Activated CD4-positive, alpha-beta T cell treated with anti-CD3 and anti-CD28 coated beads, Interleukin-2, amount 10 ng/mL, durations not matched to agents 7 days and 5 days (primary cell): Measurements from ENCODE around the gene TNRC18. TPM values are rescaled to one million over a fixed set of nuclear protein-coding genes. Genes with fewer than 3 reads are reported as not detected.
"Not testable (repeated sequence)": the region's sequence is repeated elsewhere in the genome, so short reads cannot be mapped to it uniquely, and the experiment has no call there.

Source experiments
- CTCF ChIA-PET: fragments of 350-600 bp; sonication (Branson Sonifier 250); formaldehyde crosslinking; loops from one replicate; lab custom pipeline; 2021; ENCODE audit warnings: antibody characterized with exemption; lab: Charles Lee
- POLR2A ChIA-PET: fragments of 350-600 bp; sonication (Branson Sonifier 250); formaldehyde crosslinking; loops from one replicate; lab custom pipeline; 2021; ENCODE audit warnings: antibody characterized with exemption; lab: Charles Lee
- DNase-seq: peaks from one replicate; pipeline ENCODE4 v3.0.0-alpha.2; 2020
- H3K27ac Mint-ChIP-seq: one replicate; pipeline ENCODE4 v1.8.0; 2021; ENCODE audit warnings: mild to moderate bottlenecking, moderate library complexity, mixed read lengths
- H3K27me3 Mint-ChIP-seq: one replicate; pipeline ENCODE4 v1.8.0; 2021; ENCODE audit warnings: mixed read lengths
- H3K36me3 Mint-ChIP-seq: one replicate; pipeline ENCODE4 v1.8.0; 2021; ENCODE audit warnings: low read depth, mixed read lengths
- H3K4me1 Mint-ChIP-seq: one replicate; pipeline ENCODE4 v1.8.0; 2021; ENCODE audit warnings: mixed read lengths
- H3K4me3 Mint-ChIP-seq: one replicate; pipeline ENCODE4 v1.8.0; 2021; ENCODE audit warnings: mild to moderate bottlenecking, moderate library complexity, mixed read lengths
- H3K9me3 Mint-ChIP-seq: one replicate; pipeline ENCODE4 v1.8.0; 2021; ENCODE audit warnings: mixed read lengths
- total RNA-seq, 2 experiments: library from RNA; stranded (reverse); gene quantifications; one replicate each; pipeline ENCODE4 v1.2.3, GENCODE V29; 2021

TNRC18 gene
- total RNA-seq, result 10 to 100 TPM; 45.8 to 53.9 TPM

GRCh38 chr7:5423306-5423975, at the start of gene TNRC18:
Gene TNRC18 (minus strand): TSS chr7:5423834. CDS start chr7:5421246, 2,588 bp downstream.
- Mint-ChIP-seq H3K27ac (peak within 1 kb of the TSS; percentile 68), H3K4me3 (peak within 1 kb of the TSS; percentile 66), H3K4me1 (peaks cover 32% of the 10 kb centered on the region), H3K36me3 (no peaks in the 10 kb centered on the region), H3K9me3 (no peaks in the 10 kb centered on the region), H3K27me3 (peaks cover 70% of the 10 kb centered on the region)
- ChIA-PET POLR2A (no interaction called here), CTCF (interaction anchor here (1.3 kb wide), 1 partner anchor 11 kb away, joined by 3 read pairs; no protein-coding TSS in a partner anchor)
- DNase-seq, result no peak

GRCh38 chr7:5472432-5473315, 49.0 kb upstream of the TNRC18 start:
- no peak overlapping the region for H3K4me3 Mint-ChIP-seq
- H3K27me3 Mint-ChIP-seq, result no peaks in the 10 kb centered on the region
- H3K9me3 Mint-ChIP-seq, result no peaks in the 10 kb centered on the region
- peaks cover 6% of the 10 kb centered on the region for H3K4me1 Mint-ChIP-seq
- CTCF ChIA-PET, result no interaction called here
- no peaks in the 10 kb centered on the region for H3K36me3 Mint-ChIP-seq
- DNase-seq, result no peak
- POLR2A ChIA-PET, result no interaction called here
- no peak overlapping the region for H3K27ac Mint-ChIP-seq

GRCh38 chr7:5471623-5472022, 48.0 kb upstream of the TNRC18 start:
- H3K4me3 Mint-ChIP-seq, POLR2A ChIA-PET, H3K9me3 Mint-ChIP-seq, H3K4me1 Mint-ChIP-seq, H3K36me3 Mint-ChIP-seq, DNase-seq, H3K27ac Mint-ChIP-seq, H3K27me3 Mint-ChIP-seq: not testable (repeated sequence)
- CTCF ChIA-PET, result interaction anchor here (0.6 kb wide), 1 partner anchor 232 kb away, joined by 3 read pairs; no protein-coding TSS in a partner anchor

- no peak for DNase-seq
Measured at GRCh38 chr7:5470816-5471215, 47.2 kb upstream of the TNRC18 start.

GRCh38 chr7:5470167-5470532, 46.5 kb upstream of the TNRC18 start:
- H3K4me3 Mint-ChIP-seq, result no peak overlapping the region
- no peaks in the 10 kb centered on the region for H3K4me1 Mint-ChIP-seq
- H3K36me3 Mint-ChIP-seq, result no peaks in the 10 kb centered on the region
- no peaks in the 10 kb centered on the region for H3K9me3 Mint-ChIP-seq
- H3K27me3 Mint-ChIP-seq, result no peaks in the 10 kb centered on the region
- CTCF ChIA-PET, result interaction anchor here (0.6 kb wide), 1 partner anchor 385 kb away, joined by 3 read pairs; no protein-coding TSS in a partner anchor
- no peak for DNase-seq
- H3K27ac Mint-ChIP-seq, result no peak overlapping the region
- POLR2A ChIA-PET, result no interaction called here

More at GRCh38 chr7:5470816-5471215, 47.2 kb upstream of the TNRC18 start:
- no peaks in the 10 kb centered on the region for H3K36me3 Mint-ChIP-seq
- no peak overlapping the region for H3K4me3 Mint-ChIP-seq
- no peak overlapping the region for H3K27ac Mint-ChIP-seq
- POLR2A ChIA-PET, result no interaction called here
- no peaks in the 10 kb centered on the region for H3K4me1 Mint-ChIP-seq
- no peaks in the 10 kb centered on the region for H3K27me3 Mint-ChIP-seq
- CTCF ChIA-PET, result no interaction called here
- no peaks in the 10 kb centered on the region for H3K9me3 Mint-ChIP-seq

GRCh38 chr7:5469375-5470166, 45.9 kb upstream of the TNRC18 start:
- Mint-ChIP-seq H3K27ac (no peak overlapping the region), H3K4me1 (no peaks in the 10 kb centered on the region), H3K4me3 (no peak overlapping the region), H3K36me3 (no peaks in the 10 kb centered on the region), H3K27me3 (no peaks in the 10 kb centered on the region), H3K9me3 (no peaks in the 10 kb centered on the region)
- DNase-seq, result no peak
- ChIA-PET CTCF (interaction anchor here (0.6 kb wide), 1 partner anchor 384 kb away, joined by 3 read pairs; no protein-coding TSS in a partner anchor), POLR2A (no interaction called here)

GRCh38 chr7:5467645-5468044, 44.0 kb upstream of the TNRC18 start:
- Mint-ChIP-seq H3K36me3 (no peaks in the 10 kb centered on the region), H3K4me3 (no peak overlapping the region), H3K27ac (no peak overlapping the region), H3K4me1 (peaks cover 4% of the 10 kb centered on the region), H3K9me3 (no peaks in the 10 kb centered on the region), H3K27me3 (no peaks in the 10 kb centered on the region)
- no peak for DNase-seq
- ChIA-PET CTCF (interaction anchor here (0.6 to 1.2 kb wide), 4 partner anchors 17 to 788 kb away, joined by 3 to 4 read pairs (median 4); no protein-coding TSS in a partner anchor), POLR2A (no interaction called here)

- no peaks in the 10 kb centered on the region for H3K27me3 Mint-ChIP-seq
- no peak overlapping the region for H3K4me3 Mint-ChIP-seq
- H3K4me1 Mint-ChIP-seq, result peaks cover 12% of the 10 kb centered on the region
- no peaks in the 10 kb centered on the region for H3K36me3 Mint-ChIP-seq
- DNase-seq, result no peak
- CTCF ChIA-PET, result no interaction called here
- no peak overlapping the region for H3K27ac Mint-ChIP-seq
- POLR2A ChIA-PET, result no interaction called here
- no peaks in the 10 kb centered on the region for H3K9me3 Mint-ChIP-seq
Measured at GRCh38 chr7:5466551-5466950, 42.9 kb upstream of the TNRC18 start.

GRCh38 chr7:5463031-5463430, 39.4 kb upstream of the TNRC18 start:
- Mint-ChIP-seq H3K9me3 (no peaks in the 10 kb centered on the region), H3K4me3 (no peak overlapping the region), H3K27me3 (no peaks in the 10 kb centered on the region), H3K27ac (no peak overlapping the region), H3K4me1 (peaks cover 13% of the 10 kb centered on the region), H3K36me3 (no peaks in the 10 kb centered on the region)
- ChIA-PET POLR2A (interaction anchor here (0.6 kb wide), 1 partner anchor 329 kb away, joined by 3 read pairs; no protein-coding TSS in a partner anchor), CTCF (no interaction called here)
- no peak for DNase-seq

- H3K9me3 Mint-ChIP-seq, result no peaks in the 10 kb centered on the region
- ChIA-PET CTCF (no interaction called here), POLR2A (no interaction called here)
- DNase-seq, result peak; percentile 28
- peak overlapping the region; percentile 73 for H3K27ac Mint-ChIP-seq
- H3K4me3 Mint-ChIP-seq, result peak overlapping the region; percentile 40
- peaks cover 13% of the 10 kb centered on the region for H3K4me1 Mint-ChIP-seq
- no peaks in the 10 kb centered on the region for H3K27me3 Mint-ChIP-seq
- H3K36me3 Mint-ChIP-seq, result no peaks in the 10 kb centered on the region
Measured at GRCh38 chr7:5462216-5462615, 38.6 kb upstream of the TNRC18 start.

- CTCF ChIA-PET, result interaction anchor here (0.6 kb wide), 1 partner anchor 356 kb away, joined by 3 read pairs; no protein-coding TSS in a partner anchor
- Mint-ChIP-seq H3K27ac (no peak overlapping the region), H3K4me3 (no peak overlapping the region), H3K27me3 (peaks cover 11% of the 10 kb centered on the region), H3K4me1 (peaks cover 13% of the 10 kb centered on the region), H3K36me3 (no peaks in the 10 kb centered on the region), H3K9me3 (no peaks in the 10 kb centered on the region)
- POLR2A ChIA-PET, result no interaction called here
- DNase-seq, result no peak
Measured at GRCh38 chr7:5458921-5459480, 35.4 kb upstream of the TNRC18 start.

GRCh38 chr7:5457245-5457735, 33.7 kb upstream of the TNRC18 start:
- POLR2A ChIA-PET, result no interaction called here
- DNase-seq, result no peak
- Mint-ChIP-seq H3K4me3 (no peak overlapping the region), H3K9me3 (no peaks in the 10 kb centered on the region), H3K36me3 (no peaks in the 10 kb centered on the region), H3K4me1 (peaks cover 7% of the 10 kb centered on the region), H3K27ac (no peak overlapping the region), H3K27me3 (peaks cover 13% of the 10 kb centered on the region)
- CTCF ChIA-PET, result interaction anchor here (0.5 to 1.5 kb wide), 3 partner anchors 10 to 548 kb away, joined by 3 read pairs; no protein-coding TSS in a partner anchor
